HEK293T (cell line): ENCODE data around the gene NME5.

Experiments
- ARNT ChIP-seq: fragments of 450-650 bp; IDR thresholded peaks from 2 replicates; pipeline ENCODE4 v1.6.1; 2017; ENCODE audit warnings: mild to moderate bottlenecking
- BHLHE40 ChIP-seq: fragments of 450-650 bp; IDR thresholded peaks from 2 replicates; pipeline ENCODE4 v1.6.1; 2016; ENCODE audit warnings: mild to moderate bottlenecking, moderate library complexity, borderline replicate concordance
- ELF4 ChIP-seq: fragments of 450-650 bp; IDR thresholded peaks from 2 replicates; pipeline ENCODE4 v1.6.1; 2017; ENCODE audit warnings: antibody characterized with exemption
- L3MBTL2 ChIP-seq: fragments of 450-650 bp; conservative IDR thresholded peaks from 2 replicates; pipeline ENCODE4 v1.6.1; 2016; ENCODE audit warnings: mild to moderate bottlenecking
- LEF1 ChIP-seq: fragments of 450-650 bp; IDR thresholded peaks from 2 replicates; pipeline ENCODE4 v1.6.1; 2017; ENCODE audit warnings: mild to moderate bottlenecking, borderline replicate concordance
- NFRKB ChIP-seq: fragments of 450-650 bp; IDR thresholded peaks from 2 replicates; pipeline ENCODE4 v1.6.1; 2016; ENCODE audit warnings: mild to moderate bottlenecking, moderate library complexity
- SP1 ChIP-seq: fragments of 450-650 bp; IDR thresholded peaks from 2 replicates; pipeline ENCODE4 v1.6.1; 2017
- TARDBP ChIP-seq: fragments of 450-650 bp; IDR thresholded peaks from 2 replicates; pipeline ENCODE4 v1.6.1; 2016

DNA sequence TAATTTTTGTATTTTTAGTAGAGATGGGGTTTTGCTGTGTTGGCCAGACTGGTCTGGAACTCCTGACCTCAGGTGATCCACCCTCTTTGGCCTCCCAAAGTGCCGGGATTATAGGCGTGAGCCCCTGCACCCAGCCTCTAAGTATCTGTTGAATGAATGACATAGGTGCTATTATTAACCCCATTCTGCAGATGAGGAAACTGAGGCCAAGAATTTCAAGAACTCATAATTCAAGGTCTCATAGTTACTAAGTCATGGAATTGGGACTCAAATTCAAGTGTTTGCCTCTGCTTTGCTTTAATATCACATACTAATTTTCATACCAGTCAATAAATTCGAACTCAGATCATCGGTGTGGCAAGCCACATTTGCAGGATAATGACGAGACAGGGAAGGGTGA, 41.6 kb upstream of the NME5 start:
- TF ChIP-seq LEF1: no peak
- no peak for TF ChIP-seq SP1
- no peak for TF ChIP-seq NFRKB
- TF ChIP-seq TARDBP: no peak
- no peak for TF ChIP-seq BHLHE40
- no peak for TF ChIP-seq ARNT
- no peak for TF ChIP-seq ELF4
- TF ChIP-seq L3MBTL2: no peak
